ENCODE results near the gene AP4S1.

The AP4S1 gene

GRCh38 chr14:31122921-31123320, 97.5 kb downstream of the AP4S1 start:
- Histone ChIP-seq H3K4me3 (no peak overlapping the region), H3K27ac (no peak overlapping the region)

GRCh38 chr14:31124197-31124596, 98.7 kb downstream of the AP4S1 start:
- no peak overlapping the region for H3K27ac ChIP-seq
- H3K4me3 ChIP-seq, result no peak overlapping the region

GRCh38 chr14:31125231-31125630, 99.8 kb downstream of the AP4S1 start:
- H3K4me3 ChIP-seq, result no peak overlapping the region
- no peak overlapping the region for H3K27ac ChIP-seq

GRCh38 chr14:31126680-31127079, 101.2 kb downstream of the AP4S1 start:
- H3K4me3 ChIP-seq, result no peak overlapping the region
- H3K27ac ChIP-seq, result no peak overlapping the region

- no peak overlapping the region for H3K27ac ChIP-seq
- H3K4me3 ChIP-seq, result no peak overlapping the region
Measured at GRCh38 chr14:31127690-31128089, 102.2 kb downstream of the AP4S1 start.

- H3K27ac ChIP-seq, result no peak overlapping the region
- no peak overlapping the region for H3K4me3 ChIP-seq
Measured at GRCh38 chr14:31128601-31129526, 103.4 kb downstream of the AP4S1 start.

- H3K4me3 ChIP-seq, result no peak overlapping the region
- no peak overlapping the region for H3K27ac ChIP-seq
Measured at GRCh38 chr14:31133133-31133532, 107.7 kb downstream of the AP4S1 start.

GRCh38 chr14:31137214-31137889, 111.9 kb downstream of the AP4S1 start:
- no peak overlapping the region for H3K27ac ChIP-seq
- H3K4me3 ChIP-seq, result no peak overlapping the region

- Histone ChIP-seq H3K27ac (no peak overlapping the region), H3K4me3 (no peak overlapping the region)
Measured at GRCh38 chr14:31138301-31138700, 112.9 kb downstream of the AP4S1 start.

- Histone ChIP-seq H3K4me3 (no peak overlapping the region), H3K27ac (no peak overlapping the region)
Measured at GRCh38 chr14:31139301-31139847, 113.9 kb downstream of the AP4S1 start.

- H3K27ac ChIP-seq, result no peak overlapping the region
- H3K4me3 ChIP-seq, result no peak overlapping the region
Measured at GRCh38 chr14:31142455-31143087, 117.1 kb downstream of the AP4S1 start.
